AG08396 (cell line): ENCODE results near the gene PPP2R2C.

Experiments
- DNase-seq: peaks from one replicate; pipeline ENCODE4 v3.0.0; 2012; ENCODE audit warnings: low spot score, mixed read lengths

PPP2R2C gene

GRCh38 chr4:6467600-6467999, 4.8 kb downstream of the PPP2R2C start:
- DNase-seq = no peak

DNA sequence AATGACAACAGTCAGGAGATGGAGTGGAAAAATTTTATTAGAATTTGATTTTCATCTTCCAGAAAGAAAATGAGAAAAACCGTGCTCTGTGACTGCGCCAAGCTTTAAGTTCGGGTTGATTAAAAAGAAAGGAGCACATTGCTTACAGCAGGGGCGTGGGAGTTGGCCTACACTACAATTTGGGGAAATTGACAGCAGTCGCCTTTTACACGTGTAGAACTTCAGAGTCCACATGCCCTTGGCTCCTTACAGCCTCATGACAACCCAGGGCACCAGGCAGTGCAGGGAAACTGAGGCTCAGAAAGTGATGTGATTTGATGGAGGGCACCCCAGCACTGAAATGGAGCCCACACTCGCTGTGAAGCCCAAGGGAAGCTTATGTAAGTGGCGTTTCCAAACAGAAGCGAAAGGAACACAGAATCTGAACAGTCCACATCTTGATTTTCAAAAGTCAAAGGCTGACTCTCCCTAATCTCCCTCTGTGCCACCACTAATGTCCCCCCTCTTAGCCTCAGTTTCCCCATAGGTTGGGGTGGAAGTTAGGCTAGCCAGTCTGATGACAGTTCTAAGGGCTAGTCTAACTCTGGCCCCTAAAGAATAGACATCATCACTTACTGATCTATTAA, 5.5 kb downstream of the PPP2R2C start:
- no peak for DNase-seq

- DNase-seq = no peak
Observed at GRCh38 chr4:6465955-6466354, 6.5 kb downstream of the PPP2R2C start.

GRCh38 chr4:6464842-6465588, 7.4 kb downstream of the PPP2R2C start:
- no peak for DNase-seq

GRCh38 chr4:6463311-6464289, 8.8 kb downstream of the PPP2R2C start:
- no peak for DNase-seq

DNA sequence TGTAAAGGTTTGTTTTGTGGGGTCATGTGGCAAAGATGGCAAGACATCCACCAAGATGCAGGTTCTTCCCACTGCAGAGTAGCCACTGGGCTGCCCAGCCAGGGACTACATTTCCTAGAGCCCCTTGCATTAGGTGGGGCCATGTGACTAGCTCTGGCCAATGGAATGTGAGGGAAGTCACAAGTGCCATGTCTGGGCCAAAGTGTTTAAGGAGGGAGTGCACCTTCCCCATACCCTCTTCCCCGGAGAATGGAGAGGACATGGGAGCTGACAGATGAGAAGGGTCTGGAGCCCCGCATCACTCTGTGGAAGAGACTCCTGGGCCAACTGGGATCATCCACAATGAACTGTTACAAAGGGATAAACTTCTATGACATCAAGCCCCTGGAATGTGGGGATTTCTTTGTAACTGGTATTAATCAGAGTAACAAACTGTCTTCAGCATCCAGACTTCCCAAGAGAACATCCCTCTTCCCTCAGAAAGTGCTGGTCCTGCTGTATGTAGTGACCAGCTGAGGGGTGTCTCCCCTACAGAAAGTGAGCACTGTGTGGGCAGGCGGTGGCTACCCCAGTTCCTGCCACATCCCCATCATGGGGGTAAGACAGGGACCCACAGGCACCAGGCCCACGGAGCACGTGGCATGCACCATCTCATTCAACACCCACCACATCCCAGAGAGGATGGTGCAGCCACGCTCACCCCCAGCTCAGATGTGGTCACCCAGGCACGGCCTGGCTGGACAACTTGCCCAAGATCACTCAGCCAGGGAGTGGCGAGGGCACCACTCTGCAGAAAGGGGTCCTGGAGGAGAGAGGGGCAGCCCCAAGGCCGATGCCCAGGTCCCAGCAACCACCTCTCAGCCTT, 10.9 kb downstream of the PPP2R2C start:
- DNase-seq = no peak

DNA sequence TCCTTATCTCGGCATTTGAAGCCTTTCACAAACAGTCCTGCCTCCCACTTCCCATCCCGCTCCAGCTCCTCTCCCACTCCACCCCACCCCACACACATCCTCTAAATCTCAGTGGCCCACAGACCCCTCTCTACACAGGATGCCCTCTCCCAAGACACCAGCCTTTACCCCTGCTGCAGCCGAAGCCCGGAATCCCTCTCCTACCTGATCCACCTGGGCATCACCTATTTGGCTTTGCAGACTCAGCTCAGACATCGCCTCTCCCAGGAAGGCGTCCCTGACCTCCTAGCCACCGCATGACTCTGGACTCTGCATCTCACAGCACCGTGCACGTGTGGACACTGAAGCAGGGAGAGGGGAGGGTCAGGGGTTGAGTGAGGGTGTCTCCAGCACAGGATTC, 11.5 kb downstream of the PPP2R2C start:
- no peak for DNase-seq

- DNase-seq = no peak
Observed at GRCh38 chr4:6458528-6458927, 13.9 kb downstream of the PPP2R2C start.

- no peak for DNase-seq
Observed at GRCh38 chr4:6456450-6456849, 16.0 kb downstream of the PPP2R2C start.

DNA sequence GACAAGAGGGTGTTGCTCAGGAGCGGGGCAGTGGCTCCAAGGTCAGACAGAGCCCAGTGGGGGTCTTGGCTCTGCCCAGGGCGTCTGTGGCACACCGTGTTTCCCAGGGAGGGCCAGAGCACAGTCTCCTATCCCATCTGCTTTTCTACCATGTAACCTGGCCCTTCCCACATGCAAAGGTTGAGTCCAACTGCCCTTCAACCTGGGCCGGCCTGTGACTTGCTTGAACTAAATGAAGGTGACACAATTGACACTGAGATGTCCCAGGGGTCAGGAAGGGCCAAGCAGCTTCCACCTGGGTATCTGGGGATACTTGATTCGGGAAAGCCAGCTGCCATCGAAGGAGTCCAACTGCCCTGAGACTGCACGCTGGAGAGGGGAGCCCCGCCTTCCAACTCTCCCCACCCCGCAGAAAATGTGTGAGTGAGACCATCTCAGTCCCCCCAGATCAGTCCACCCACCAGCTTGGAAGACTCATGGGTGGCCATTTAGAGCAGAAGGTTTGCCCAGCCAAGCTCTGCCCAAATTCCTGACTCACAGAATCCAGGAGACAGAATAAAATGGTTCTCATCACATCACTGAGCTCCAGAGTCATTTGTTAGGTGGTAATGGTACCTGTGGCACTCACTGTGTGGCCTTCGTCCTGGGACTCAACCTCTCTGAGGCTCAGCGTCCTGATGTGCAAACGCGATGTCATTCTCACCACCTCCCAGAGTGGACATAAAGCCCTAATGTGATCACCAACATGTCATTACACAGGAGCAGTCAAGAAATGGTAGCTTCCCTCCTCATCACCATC, 18.1 kb downstream of the PPP2R2C start:
- no peak for DNase-seq

- no peak for DNase-seq
Observed at GRCh38 chr4:6453688-6453990, 18.8 kb downstream of the PPP2R2C start.

- DNase-seq = no peak
Observed at GRCh38 chr4:6452897-6453687, 19.3 kb downstream of the PPP2R2C start.

GRCh38 chr4:6452116-6452896, 20.1 kb downstream of the PPP2R2C start:
- DNase-seq = no peak

DNA sequence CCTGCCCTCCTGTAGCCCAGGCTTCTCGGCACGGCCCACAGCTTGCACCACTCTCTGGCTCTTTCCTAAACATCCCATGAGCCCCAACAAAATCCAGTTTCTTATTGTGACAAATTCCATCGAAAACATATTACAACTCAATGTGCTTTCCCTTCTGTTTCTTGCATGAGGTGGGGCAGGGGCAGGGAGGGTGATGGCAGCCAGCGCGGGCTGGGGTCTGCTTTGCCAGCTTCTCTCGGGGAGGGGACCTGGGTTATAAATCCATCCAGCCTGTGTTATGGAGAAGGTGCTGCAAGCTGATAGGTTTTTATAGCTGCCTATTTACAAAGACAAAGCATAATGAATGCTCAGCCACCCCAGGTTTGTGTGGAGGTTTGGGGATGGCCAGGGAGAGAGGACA, 21.1 kb downstream of the PPP2R2C start:
- no peak for DNase-seq

GRCh38 chr4:6450709-6451108, 21.7 kb downstream of the PPP2R2C start:
- no peak for DNase-seq

GRCh38 chr4:6449746-6450369, 22.6 kb downstream of the PPP2R2C start:
- DNase-seq = no peak

DNA sequence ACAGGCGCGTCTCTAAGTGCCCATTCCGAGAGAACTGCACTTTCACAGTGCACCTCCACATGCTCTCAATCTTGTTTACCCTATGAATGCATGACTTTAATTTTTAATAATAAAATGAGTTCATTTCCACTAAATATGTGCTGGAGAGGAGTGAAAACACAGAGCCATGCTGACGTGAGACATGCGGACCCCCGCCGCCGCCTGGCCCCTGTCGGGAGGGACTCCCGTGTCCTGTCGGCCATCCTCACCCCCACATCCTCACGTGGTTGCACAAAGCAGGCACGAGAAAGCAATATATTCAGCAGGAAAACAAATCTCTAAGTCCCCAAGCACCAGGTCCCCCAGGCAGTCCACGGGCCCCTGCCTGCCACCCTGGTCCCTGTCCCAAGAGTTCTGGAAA, 23.1 kb downstream of the PPP2R2C start:
- DNase-seq = no peak

DNA sequence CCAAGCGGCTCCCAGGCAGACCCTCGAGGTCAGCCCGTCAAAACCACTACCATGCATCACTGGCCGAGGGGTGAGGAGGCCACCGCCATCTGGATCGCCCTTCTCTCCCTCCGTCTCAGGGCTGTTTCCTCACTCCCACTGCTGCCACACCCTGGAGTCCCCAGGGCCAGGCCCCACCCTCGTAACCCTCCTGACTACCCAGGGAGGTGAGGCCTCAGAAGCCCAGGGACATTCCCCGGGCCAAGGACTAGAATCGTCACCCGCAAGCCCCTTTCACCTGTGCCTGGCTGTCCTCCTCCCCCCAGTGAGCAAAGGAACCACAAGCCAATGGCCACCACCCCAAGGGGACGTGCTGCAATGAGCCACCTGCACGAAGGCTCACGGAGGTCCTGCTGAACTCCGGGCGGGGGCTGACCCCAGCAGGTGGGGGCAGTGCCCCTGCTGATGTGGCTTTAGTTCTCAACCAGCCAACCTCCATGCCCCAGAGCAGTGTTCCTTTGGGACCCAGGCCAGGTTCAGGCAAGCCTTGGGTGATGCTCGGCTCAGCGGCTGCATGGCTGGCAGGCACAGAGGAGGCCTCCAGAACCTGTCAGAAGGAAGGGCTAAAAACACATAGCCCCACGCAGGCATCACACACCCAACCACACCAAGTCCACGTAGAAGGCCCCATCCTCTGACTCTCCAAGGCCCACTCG, 23.8 kb downstream of the PPP2R2C start:
- DNase-seq = no peak
